SK-N-SH treated with all-trans-retinoic acid at 6 μM for 48 hours (cell line): ENCODE data around the gene GOSR2.

Experiments
- ESRRG ChIP-seq: fragments of 250-450 bp; sonication (Bioruptor Pico); IDR thresholded peaks from 2 replicates; pipeline ENCODE4 v1.6.1; 2021; ENCODE audit warnings: mild to moderate bottlenecking
- OSR1 ChIP-seq: fragments of 250-450 bp; sonication (Bioruptor Pico); IDR thresholded peaks from 2 replicates; pipeline ENCODE4 v1.8.0; 2022; ENCODE audit warnings: moderate library complexity, mild to moderate bottlenecking, inconsistent platforms

GRCh38 chr17:46873941-46874645, 48.9 kb upstream of the GOSR2 start:
- TF ChIP-seq OSR1, result no peak
- no peak for TF ChIP-seq ESRRG (CRISPR knock-in tag)
